Esophagus squamous epithelium (tissue), 4 donors: Measurements from ENCODE around the gene TRIM63.

Experiments
- CTCF ChIP-seq, 6 experiments: fragments of 450-650 bp in 4 of 6; fragments of 200-600 bp in 2 of 6; sonication (generic) in 2 of 6; IDR thresholded peaks; one replicate each; pipeline ENCODE4 v1.5.1; 2016 to 2019; ENCODE audit warnings: antibody characterized with exemption in 6 of 6, mild to moderate bottlenecking in 4 of 6, moderate library complexity in 4 of 6
- POLR2A ChIP-seq, 4 donors: fragments of 450-650 bp; IDR thresholded peaks; one replicate each; pipeline ENCODE4 v1.6.1; 2017; ENCODE audit warnings: antibody characterized with exemption in 4 of 4, mild to moderate bottlenecking in 4 of 4, moderate library complexity in 3 of 4

- TF ChIP-seq POLR2A (IDR thresholded peaks at IDR 0.05) (no peak), CTCF (IDR thresholded peaks at IDR 0.05) (no peak)
Observed at GRCh38 chr1:26094076-26094669, 26.7 kb upstream of the TRIM63 start.
